T-helper 1 cell treated with Interleukin-12 subunit alpha and Interleukin-12 subunit beta and Interleukin-4 antibody, amounts not matched to agents 30 ng/mL and 1 ng/mL, for 36 hours (primary cell): Measurements from ENCODE around the gene XPC. TPM values are rescaled to one million over a fixed set of nuclear protein-coding genes. Genes with fewer than 3 reads are reported as not detected.

ENCODE experiments used
- intact Hi-C: fragments of 100-400 bp; cut with micrococcal nuclease; formaldehyde crosslinking; loops from one replicate; pipeline ENCODE4 v1.15.1; 2024
- total RNA-seq: library from RNA; stranded (reverse); gene quantifications from 2 replicates; pipeline ENCODE4 v1.2.3, GENCODE V29; 2022

XPC gene
- total RNA-seq, 1 donor from 2014 or later = 56.0 TPM

- intact Hi-C loops = no loop called here
These were observed 29.8 kb upstream of the XPC start for GRCh38 chr3:14208168-14208567.

- intact Hi-C loops = no loop called here
These were observed 28.3 kb upstream of the XPC start for GRCh38 chr3:14206548-14207177.

GRCh38 chr3:14204515-14205284, 26.3 kb upstream of the XPC start:
- intact Hi-C loops = loop anchor here (5.0 kb wide), 1 partner anchor 58 kb away; no protein-coding TSS in a partner anchor

GRCh38 chr3:14203521-14204079, 25.2 kb upstream of the XPC start:
- intact Hi-C loops = loop anchor here (1.0 to 5.0 kb wide), 6 partner anchors 59 to 718 kb away; no protein-coding TSS in a partner anchor

DNA sequence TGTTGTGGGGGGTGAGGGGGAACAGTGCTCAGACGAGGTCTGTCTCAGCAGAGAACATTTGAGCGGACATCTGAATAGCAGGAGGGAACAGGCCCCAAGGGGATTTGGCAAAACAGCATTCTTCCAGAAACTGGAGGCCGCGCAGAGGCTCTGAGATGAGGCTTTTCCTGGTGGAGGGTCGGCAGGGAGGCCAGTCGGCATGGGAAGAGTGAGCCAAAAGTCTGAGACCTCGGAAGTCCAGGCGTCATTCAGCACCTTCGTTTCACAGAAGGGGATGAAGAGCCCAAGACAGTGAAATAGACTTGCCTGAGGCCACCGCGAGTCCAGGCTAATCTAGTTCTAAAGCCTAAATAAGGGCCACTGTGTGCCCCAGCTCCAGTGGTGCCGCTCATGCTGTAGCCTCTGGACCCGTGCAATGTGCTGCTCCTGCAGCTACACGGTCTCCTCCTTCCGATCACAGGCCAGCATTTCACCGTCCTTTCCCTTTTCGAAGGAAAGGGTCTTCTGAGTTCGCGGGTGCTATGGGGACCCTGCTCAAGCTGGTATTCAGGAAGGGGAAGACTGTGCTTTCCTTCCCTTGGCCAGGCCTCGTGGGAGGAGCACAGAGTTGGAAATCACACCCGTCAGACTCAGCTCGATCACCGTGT, 24.6 kb upstream of the XPC start:
- intact Hi-C loops = loop anchor here (1.0 to 5.0 kb wide), 6 partner anchors 59 to 718 kb away; no protein-coding TSS in a partner anchor

- intact Hi-C loops = loop anchor here (2.0 to 5.0 kb wide), 2 partner anchors 60 to 259 kb away; no protein-coding TSS in a partner anchor
These were observed 23.7 kb upstream of the XPC start for GRCh38 chr3:14201940-14202684.

DNA sequence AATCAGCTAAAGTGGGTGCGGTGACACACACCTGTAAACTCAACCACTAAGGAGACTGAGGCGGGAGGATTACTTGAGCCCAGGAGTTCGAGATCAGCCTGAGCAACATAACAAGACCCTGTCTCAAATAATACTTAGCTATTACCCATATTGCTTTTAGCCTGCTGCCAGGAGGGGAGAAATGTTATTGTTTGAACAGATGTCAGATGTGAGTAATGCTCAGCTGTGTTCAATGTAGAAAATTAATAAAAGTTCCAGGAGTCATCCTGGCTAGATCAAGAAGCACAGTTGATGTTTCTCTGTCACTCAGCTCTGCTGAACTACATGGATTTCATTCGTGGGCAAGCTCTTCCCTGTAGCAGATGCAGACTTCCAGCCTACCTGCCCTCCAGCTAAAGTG, 22.4 kb upstream of the XPC start:
- intact Hi-C loops = loop anchor here (5.0 kb wide), 1 partner anchor 61 kb away; no protein-coding TSS in a partner anchor

- intact Hi-C loops = loop anchor here (5.0 kb wide), 1 partner anchor 62 kb away; no protein-coding TSS in a partner anchor
These were observed 21.9 kb upstream of the XPC start for GRCh38 chr3:14200276-14200675.

- intact Hi-C loops = loop anchor here (5.0 kb wide), 1 partner anchor 63 kb away; no protein-coding TSS in a partner anchor
These were observed 21.2 kb upstream of the XPC start for GRCh38 chr3:14199641-14200040.

GRCh38 chr3:14194865-14195264, 16.5 kb upstream of the XPC start:
- intact Hi-C loops = no loop called here

DNA sequence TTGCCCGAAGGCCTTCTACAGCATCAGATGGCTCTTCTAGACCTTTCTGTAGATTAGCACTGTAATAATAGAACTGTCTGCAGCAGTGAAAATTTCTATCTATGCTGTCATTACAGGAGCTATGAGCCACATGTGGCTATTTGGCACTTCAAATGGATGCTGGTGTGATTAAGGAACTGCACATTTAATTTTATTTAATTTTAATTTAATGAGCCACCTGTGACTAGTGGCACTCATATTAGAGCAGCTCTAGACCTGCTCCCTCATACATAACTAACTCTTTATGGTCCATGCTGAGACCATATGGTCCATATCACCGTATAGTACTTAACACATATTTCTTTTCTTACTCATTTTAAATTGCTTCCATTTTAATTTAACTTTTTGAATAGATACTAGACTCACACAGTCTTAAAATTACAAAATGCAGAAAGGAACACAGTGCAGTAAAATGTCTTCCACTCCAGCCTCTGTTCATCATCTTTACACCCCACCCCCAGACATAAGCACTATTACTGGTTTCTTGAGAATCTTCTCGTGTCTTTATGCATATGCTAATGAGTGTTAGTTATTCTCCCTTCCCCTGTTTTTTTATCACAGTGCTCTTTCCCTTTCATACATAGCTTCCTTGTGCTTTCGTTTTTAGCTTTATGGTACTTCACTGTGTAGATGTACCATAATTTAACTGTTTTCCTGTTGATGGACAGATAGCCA, 9.8 kb upstream of the XPC start:
- intact Hi-C loops = loop anchor here (10.0 kb wide), 1 partner anchor 1667 kb away; no protein-coding TSS in a partner anchor

DNA sequence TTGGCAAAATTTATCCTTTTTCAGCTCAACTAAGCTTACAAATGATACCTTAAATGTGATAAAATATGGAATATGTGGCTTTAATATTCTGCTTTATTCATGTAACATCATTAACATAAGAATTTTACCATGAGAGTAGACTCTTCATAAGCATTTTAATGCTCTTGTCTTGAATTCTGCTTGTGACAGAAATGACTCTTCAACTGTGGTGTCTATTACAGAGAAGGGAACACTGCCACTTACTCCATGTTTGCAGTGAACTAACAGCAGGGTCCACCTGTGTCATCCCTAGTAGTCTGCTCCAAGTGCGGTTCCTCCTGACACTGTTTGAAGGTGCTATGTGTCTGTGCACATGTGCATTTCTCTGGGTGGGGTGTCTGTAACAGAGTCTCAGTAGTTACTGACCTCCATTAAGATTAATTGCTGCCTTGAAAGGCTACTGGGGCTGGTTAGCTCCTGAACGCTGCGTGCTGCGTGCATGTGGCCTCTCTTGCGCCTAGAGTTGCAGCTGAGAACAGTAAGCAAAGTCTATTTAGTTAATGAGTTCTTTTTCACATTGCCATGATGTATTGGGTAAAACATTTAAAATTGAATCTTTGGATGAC, 8.6 kb upstream of the XPC start:
- intact Hi-C loops = loop anchor here (10.0 kb wide), 1 partner anchor 1668 kb away; no protein-coding TSS in a partner anchor

GRCh38 chr3:14183015-14183577, 4.7 kb upstream of the XPC start:
- intact Hi-C loops = loop anchor here (10.0 kb wide), 1 partner anchor 1672 kb away; no protein-coding TSS in a partner anchor

GRCh38 chr3:14181253-14181652, 2.9 kb upstream of the XPC start:
- intact Hi-C loops = loop anchor here (10.0 kb wide), 1 partner anchor 1674 kb away; no protein-coding TSS in a partner anchor

DNA sequence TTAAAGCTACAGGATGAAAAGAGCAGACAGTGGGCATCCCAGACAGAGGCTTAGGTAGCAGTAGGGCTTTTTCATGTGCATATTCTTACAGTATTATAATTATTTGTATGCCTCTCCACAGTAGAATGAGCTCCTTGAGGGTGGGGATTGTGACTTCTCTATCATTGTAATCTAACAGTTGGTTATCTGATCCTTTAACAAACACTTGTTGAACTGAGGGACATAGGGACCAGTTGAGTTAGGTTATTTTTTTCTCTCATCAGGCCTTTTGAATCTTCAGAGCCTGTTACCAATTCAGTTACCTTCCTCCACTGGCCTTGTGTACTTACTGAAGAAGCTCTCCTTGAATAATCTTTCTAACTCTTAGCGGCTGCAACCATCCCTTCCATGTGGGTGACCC, 1.4 kb upstream of the XPC start:
- intact Hi-C loops = loop anchor here (2.0 to 10.0 kb wide), 5 partner anchors 699 to 1675 kb away; partner anchors contain the start of genes CAPN7 and HDAC11

GRCh38 chr3:14179114-14179465, 689 bp upstream of the XPC start:
- intact Hi-C loops = loop anchor here (2.0 to 10.0 kb wide), 4 partner anchors 698 to 1214 kb away; partner anchors contain the start of genes CAPN7 and HDAC11

GRCh38 chr3:14177580-14178246, 688 bp downstream of the XPC start:
- intact Hi-C loops = loop anchor here (1.0 to 10.0 kb wide), 15 partner anchors 33 to 1336 kb away; partner anchors contain the start of genes CAPN7, CCDC174, CHCHD4 and HDAC11

DNA sequence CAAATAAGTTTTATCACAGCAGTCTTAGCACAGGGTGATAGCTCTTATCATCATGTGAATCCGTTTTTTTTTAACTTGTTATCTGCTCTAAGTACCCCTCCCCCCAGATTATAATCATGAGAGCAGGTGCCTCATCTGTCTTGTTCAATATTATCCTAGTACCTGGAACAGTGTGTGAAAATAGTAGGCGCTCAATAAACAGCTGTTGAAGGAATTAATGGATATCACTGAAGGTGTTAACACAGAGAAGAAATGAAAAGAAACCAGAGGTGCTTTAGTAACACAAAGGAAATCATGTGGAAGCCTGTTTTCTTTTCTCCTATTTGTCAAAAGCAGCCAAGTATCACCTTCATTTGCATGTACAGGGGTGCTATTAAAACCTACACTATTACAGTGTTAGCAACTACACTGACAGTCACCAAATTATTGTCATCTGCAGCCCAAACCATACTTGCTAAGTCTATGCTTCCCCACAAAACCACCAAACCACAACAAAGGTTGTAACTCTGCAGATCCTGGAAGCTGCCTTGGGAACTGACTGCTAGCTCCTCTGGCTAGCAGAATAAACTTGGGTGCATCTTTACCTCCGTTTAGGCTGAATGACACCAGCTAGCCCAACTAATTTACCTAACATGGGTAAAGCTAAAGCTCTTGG, 2.9 kb downstream of the XPC start:
- intact Hi-C loops = loop anchor here (1.0 to 10.0 kb wide), 5 partner anchors 12 to 1211 kb away; partner anchors contain the start of gene CAPN7
